Right lobe of liver (tissue), 6 donors: ENCODE measurements around the gene KCNMA1. TPM values are rescaled to one million over a fixed set of nuclear protein-coding genes. Genes with fewer than 3 reads are reported as not detected.
A peak's percentile ranks its signal among the peaks of the same experiment; 100 is the strongest.

ENCODE experiments used
- ATAC-seq, 4 donors: fragments of 200-7000 bp; cut with Tn5 transposase; one replicate each; pipeline ENCODE4 v1.9.1; 2020; ENCODE audit warnings: mild to moderate bottlenecking in 4 of 4, moderate library complexity in 4 of 4
- DNase-seq, 3 donors: peaks; one replicate each; pipeline ENCODE4 v3.0.0-alpha.2; 2020
- H3K27ac ChIP-seq, 3 donors: fragments of 200-600 bp; one replicate each; pipeline ENCODE4 v1.8.0; 2022
- H3K27me3 ChIP-seq, 2 donors: fragments of 200-600 bp; one replicate each; pipeline ENCODE4 v1.8.0; 2022
- H3K36me3 ChIP-seq, 4 donors: fragments of 200-600 bp; sonication (generic) in 1 of 4; one replicate each; pipeline versions ENCODE4 v1.5.1 to v1.8.0; 2017 to 2022; ENCODE audit warnings: control low read depth in 1 of 4
- H3K4me1 ChIP-seq, 4 donors: fragments of 200-600 bp; sonication (generic) in 1 of 4; one replicate each; pipeline versions ENCODE4 v1.5.1 to v1.8.0; 2017 to 2022; ENCODE audit warnings: control low read depth in 1 of 4
- H3K4me3 ChIP-seq, 3 donors: fragments of 200-600 bp; one replicate each; pipeline ENCODE4 v1.8.0; 2022
- H3K9me3 ChIP-seq, 4 donors: fragments of 200-600 bp; sonication (generic) in 1 of 4; one replicate each; pipeline versions ENCODE4 v1.5.1 to v1.8.0; 2017 to 2022; ENCODE audit warnings: control low read depth in 1 of 4
- CTCF ChIP-seq, 4 donors: fragments of 200-600 bp in 3 of 4; fragments of 450-650 bp in 1 of 4; IDR thresholded peaks; one replicate each; pipeline versions ENCODE4 v1.5.1 to v1.8.0; 2016 to 2022; ENCODE audit warnings: antibody characterized with exemption in 4 of 4, mild to moderate bottlenecking in 2 of 4
- POLR2A ChIP-seq: fragments of 450-650 bp; IDR thresholded peaks from one replicate; pipeline ENCODE4 v1.6.1; 2017; ENCODE audit warnings: antibody characterized with exemption, mild to moderate bottlenecking
- WGBS: methylation state at CpG from one replicate; pipeline ENCODE4 v1.1.6; 2018; ENCODE audit warnings: low coverage, low lambda C conversion rate; ENCODE audit not compliant: insufficient coverage; ENCODE audit errors: missing lambda C conversion rate; 5-methylcytosine and 5-hydroxymethylcytosine counted together
- intact Hi-C, 2 donors: fragments of 100-400 bp; cut with DNase I; formaldehyde crosslinking; loops; one replicate each; pipeline versions ENCODE4 v1.11.2 to v1.14.1; 2022
- total RNA-seq, 6 experiments: library from RNA; depleted of rRNA in 2 of 6; stranded (reverse); fragments of >200 nt in 2 of 6; fragmentation: NEBNext Ultra II Directional in 3 of 6; extraction: Animal tissue kit (Norgen Biotek cat#: 25700) in 3 of 6; gene quantifications; one replicate each; pipeline versions ENCODE4 v1.1.0 to v1.2.4, GENCODE V29; 2016 to 2023
- donor health status: DM: no; HTN: yes; CAD: no.
- donor health status: DM: no; HTN: no; CAD: no.
- donor health status: DM: no; HTN: no; CAD: no.
- donor health status: DM: no; HTN: yes; CAD: no.
- donor health status: DM: no; HTN: yes; CAD: no.

KCNMA1 gene
- total RNA-seq, 6 experiments from 2014 or later: 5.7 to 48.0 (median 15.1) TPM

- Histone ChIP-seq H3K4me1 (peaks cover 0 to 9% (median 0%) of the 10 kb centered on the region in 4 donors), H3K9me3 (no peaks in the 10 kb centered on the region), H3K36me3 (no peaks in the 10 kb centered on the region), H3K4me3 (no peak overlapping the region), H3K27me3 (no peaks in the 10 kb centered on the region), H3K27ac (no peak overlapping the region)
- TF ChIP-seq POLR2A (no peak), CTCF (IDR thresholded peaks at IDR 0.05) (no peak)
- no peak for ATAC-seq
- 79% methylated on average over 4 of the region's 4 CpGs for WGBS
- intact Hi-C loops: no loop called here
- DNase-seq: no peak
Measured at GRCh38 chr10:77431980-77432797, 205.4 kb downstream of the KCNMA1 start.

DNA sequence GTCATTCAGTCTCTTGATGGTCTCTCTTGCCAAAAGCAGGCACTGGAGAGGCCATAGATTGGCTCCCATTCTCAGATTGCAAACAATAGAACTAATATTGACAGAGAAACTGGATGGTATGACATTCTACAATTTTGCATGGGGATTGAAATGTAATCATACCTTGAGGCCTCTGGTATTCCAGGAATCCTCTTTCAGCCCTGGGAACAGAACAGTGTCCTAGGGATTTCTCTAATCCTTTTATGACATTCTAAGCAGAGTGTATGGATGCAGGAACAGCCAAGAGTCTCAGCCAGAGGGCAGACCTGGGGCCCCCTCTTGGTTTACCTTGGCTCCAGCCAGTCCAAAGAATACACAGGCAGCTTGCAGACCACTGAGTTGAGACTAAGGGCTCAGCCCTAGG lies 206.4 kb downstream of the KCNMA1 start:
- peaks cover 0 to 9% (median 0%) of the 10 kb centered on the region in 4 donors for H3K4me1 ChIP-seq
- H3K27me3 ChIP-seq: no peaks in the 10 kb centered on the region
- intact Hi-C loops: no loop called here
- no peak for TF ChIP-seq POLR2A
- no peak for TF ChIP-seq CTCF (IDR thresholded peaks at IDR 0.05)
- H3K36me3 ChIP-seq: no peaks in the 10 kb centered on the region
- no peaks in the 10 kb centered on the region for H3K9me3 ChIP-seq
- ATAC-seq: peak; percentile 44 to 58 (median 49)
- no peak for DNase-seq
- H3K4me3 ChIP-seq: no peak overlapping the region
- H3K27ac ChIP-seq: no peak overlapping the region

GRCh38 chr10:77430530-77430929 lies 207.1 kb downstream of the KCNMA1 start:
- no peak overlapping the region for H3K4me3 ChIP-seq
- no peak overlapping the region for H3K27ac ChIP-seq
- H3K27me3 ChIP-seq: no peaks in the 10 kb centered on the region
- H3K4me1 ChIP-seq: peaks cover 0 to 9% (median 0%) of the 10 kb centered on the region in 4 donors
- ATAC-seq (no peak), DNase-seq (no peak)
- 86% methylated on average over 5 of the region's 5 CpGs for WGBS
- H3K36me3 ChIP-seq: no peaks in the 10 kb centered on the region
- TF ChIP-seq CTCF (IDR thresholded peaks at IDR 0.05) (no peak), POLR2A (no peak)
- intact Hi-C loops: no loop called here
- no peaks in the 10 kb centered on the region for H3K9me3 ChIP-seq

DNA sequence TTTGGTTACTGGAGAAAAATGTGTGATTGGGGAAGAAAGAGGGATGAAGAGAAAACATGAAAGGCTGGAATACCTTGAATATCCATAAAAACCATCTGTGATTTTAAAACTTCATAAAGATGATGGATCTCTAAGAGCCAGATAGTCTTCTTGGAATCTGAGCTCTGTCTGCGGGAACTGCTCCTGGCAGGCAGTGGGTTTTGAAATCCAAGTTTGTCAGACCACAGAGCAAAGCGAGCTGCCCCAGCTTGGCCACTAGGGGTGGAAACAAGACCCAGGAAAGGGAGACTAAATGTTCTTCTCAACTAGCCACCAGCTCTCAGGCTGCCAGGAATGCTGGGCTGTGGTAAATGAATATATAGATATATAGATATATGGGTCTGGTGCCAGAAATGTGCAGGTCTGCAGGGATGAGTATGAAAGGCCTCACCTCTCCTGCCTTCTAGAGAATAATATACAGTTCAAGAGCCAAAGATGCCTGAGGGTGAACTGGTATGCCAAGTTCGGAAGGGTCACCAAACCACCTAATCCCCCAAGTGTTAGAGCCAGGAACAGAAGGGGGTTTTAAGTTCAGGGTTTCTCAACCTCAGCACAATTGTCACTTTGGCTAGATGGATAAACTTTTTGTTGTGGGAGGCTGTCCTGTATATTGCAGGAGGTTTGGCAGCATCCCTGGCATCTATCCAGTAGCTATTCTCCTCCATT lies 208.8 kb downstream of the KCNMA1 start:
- DNase-seq: peak in 2 of 3 donors; percentile 43 to 71
- Histone ChIP-seq H3K4me3 (no peak overlapping the region), H3K27ac (no peak overlapping the region), H3K27me3 (no peaks in the 10 kb centered on the region), H3K4me1 (peaks cover 0 to 9% (median 0%) of the 10 kb centered on the region in 4 donors), H3K9me3 (no peaks in the 10 kb centered on the region), H3K36me3 (no peaks in the 10 kb centered on the region)
- WGBS: 40% methylated on average over 2 of the region's 3 CpGs
- peak; percentile 57 to 74 (median 67) for TF ChIP-seq CTCF (IDR thresholded peaks at IDR 0.05)
- no peak for TF ChIP-seq POLR2A
- intact Hi-C loops: no loop called here
- peak; percentile 83 to 96 (median 91) for ATAC-seq
